Ishikawa (cell line): ENCODE data around the gene BRAT1.

ENCODE experiments used
- CEBPB ChIP-seq: IDR thresholded peaks from 2 replicates; pipeline ENCODE4 v1.6.1; 2012
- CREB1 ChIP-seq: IDR thresholded peaks from 2 replicates; pipeline ENCODE4 v1.6.1; 2012; ENCODE audit warnings: low read depth
- EGR1 ChIP-seq: IDR thresholded peaks from 2 replicates; pipeline ENCODE4 v1.6.1; 2012
- EP300 ChIP-seq: IDR thresholded peaks from 2 replicates; pipeline ENCODE4 v1.6.1; 2012; ENCODE audit warnings: borderline replicate concordance
- FOXM1 ChIP-seq: IDR thresholded peaks from 2 replicates; pipeline ENCODE4 v1.6.1; 2012; ENCODE audit warnings: low read depth, borderline replicate concordance
- MAX ChIP-seq: IDR thresholded peaks from 2 replicates; pipeline ENCODE4 v1.6.1; 2012
- NFIC ChIP-seq: IDR thresholded peaks from 2 replicates; pipeline ENCODE4 v1.6.1; 2012
- RAD21 ChIP-seq: IDR thresholded peaks from 2 replicates; pipeline ENCODE4 v1.6.1; 2012; ENCODE audit warnings: low read depth
- REST ChIP-seq: IDR thresholded peaks from 2 replicates; pipeline ENCODE4 v1.6.1; 2012; ENCODE audit warnings: low read depth, mild to moderate bottlenecking
- TAF1 ChIP-seq: IDR thresholded peaks from 2 replicates; pipeline ENCODE4 v1.6.1; 2012; ENCODE audit warnings: low read depth, mild to moderate bottlenecking
- TCF12 ChIP-seq: IDR thresholded peaks from 2 replicates; pipeline ENCODE4 v1.6.1; 2012; ENCODE audit warnings: low read depth
- TEAD4 ChIP-seq: IDR thresholded peaks from 2 replicates; pipeline ENCODE4 v1.6.1; 2012
- USF1 ChIP-seq: IDR thresholded peaks from 2 replicates; pipeline ENCODE4 v1.6.1; 2012
- YY1 ChIP-seq: IDR thresholded peaks from 2 replicates; pipeline ENCODE4 v1.6.1; 2012; ENCODE audit warnings: low read depth
- ZBTB7A ChIP-seq: IDR thresholded peaks from 2 replicates; pipeline ENCODE4 v1.6.1; 2012; ENCODE audit warnings: low read depth

Gene BRAT1

GRCh38 chr7:2510130-2510776 is 45.1 kb downstream of the BRAT1 start:
- TF ChIP-seq RAD21 (no peak), CREB1 (no peak), FOXM1 (no peak)

- TF ChIP-seq RAD21 (no peak), TAF1 (no peak), EGR1 (no peak), EP300 (no peak), ZBTB7A (peak; percentile 48; the same call in 1 of the 2 replicates), CREB1 (no peak), MAX (no peak), CEBPB (no peak)
Observed at GRCh38 chr7:2509298-2509906, 45.9 kb downstream of the BRAT1 start.

GRCh38 chr7:2508327-2509215 is 46.8 kb downstream of the BRAT1 start:
- TF ChIP-seq FOXM1 (no peak), CREB1 (no peak), USF1 (no peak), TAF1 (no peak), RAD21 (no peak), MAX (peak; percentile 85), CEBPB (no peak), EGR1 (0 out of 2 replicates have a peak, but pooled peaks have one; percentile 29), YY1 (no peak), TEAD4 (peak; percentile 73), ZBTB7A (peak; percentile 75; the same call in 1 of the 2 replicates), EP300 (peak; percentile 16; the same call in 1 of the 2 replicates), NFIC (no peak), TCF12 (peak; percentile 26), REST (no peak)

- TF ChIP-seq FOXM1 (no peak), RAD21 (no peak), ZBTB7A (no peak)
Observed at GRCh38 chr7:2507917-2508306, 47.4 kb downstream of the BRAT1 start.

GRCh38 chr7:2507208-2507916 is 48.0 kb downstream of the BRAT1 start:
- TF ChIP-seq TCF12: no peak
- no peak for TF ChIP-seq CEBPB
- no peak for TF ChIP-seq TAF1
- no peak for TF ChIP-seq USF1
- TF ChIP-seq TEAD4: no peak
- no peak for TF ChIP-seq MAX
- no peak for TF ChIP-seq YY1
- no peak for TF ChIP-seq ZBTB7A
- no peak for TF ChIP-seq NFIC

GRCh38 chr7:2505401-2505800 is 49.9 kb downstream of the BRAT1 start:
- TF ChIP-seq TCF12 (no peak), EP300 (no peak)

- 0 out of 2 replicates have a peak, but pooled peaks have one; percentile 12 for TF ChIP-seq MAX
- TF ChIP-seq EGR1: no peak
- TF ChIP-seq ZBTB7A: peak; percentile 92; the same call in 1 of the 2 replicates
- peak; percentile 97 for TF ChIP-seq TCF12
- TF ChIP-seq CEBPB: no peak
- TF ChIP-seq NFIC: peak; percentile 34; the same call in 1 of the 2 replicates
- TF ChIP-seq FOXM1: peak; percentile 69; the same call in 1 of the 2 replicates
- TF ChIP-seq EP300: peak; percentile 88
- no peak for TF ChIP-seq REST
- no peak for TF ChIP-seq YY1
- TF ChIP-seq TAF1: no peak
- peak; percentile 26; the same call in 1 of the 2 replicates for TF ChIP-seq TEAD4
- no peak for TF ChIP-seq USF1
- no peak for TF ChIP-seq CREB1
- TF ChIP-seq RAD21: no peak
Observed at GRCh38 chr7:2504889-2505375, 50.4 kb downstream of the BRAT1 start.
